ENCODE measurements around the gene HNRNPAB.

GRCh38 chr5:178242416-178242815, 38.1 kb downstream of the HNRNPAB start:
- no peak for TF ChIP-seq ZBTB7A (tag by site-specific recombination; IDR thresholded peaks at IDR 0.05; ENCODE audit: low read depth)
- TF ChIP-seq ZNF560 (tag by site-specific recombination; IDR thresholded peaks at IDR 0.05; ENCODE audit: borderline replicate concordance), result no peak
- no peak for TF ChIP-seq ZNF146 (tag by site-specific recombination; IDR thresholded peaks at IDR 0.05)
- TF ChIP-seq ZNF280D (tag by site-specific recombination; IDR thresholded peaks at IDR 0.05), result no peak
- no peak for TF ChIP-seq ZBTB21 (tag by site-specific recombination; IDR thresholded peaks at IDR 0.05)
- no peak for TF ChIP-seq CTCF (tag by site-specific recombination; IDR thresholded peaks at IDR 0.05)
- TF ChIP-seq ATF2 (tag by site-specific recombination; IDR thresholded peaks at IDR 0.05; ENCODE audit: low read depth), result no peak

All from HEK293 (cell line).